Measurements from ENCODE around the gene SBK1.

- TF ChIP-seq EZH2 (IDR thresholded peaks at IDR 0.05; ENCODE audit: low read depth): no peak
- TF ChIP-seq CTCF (conservative IDR thresholded peaks at IDR 0.05): no peak
Measured at GRCh38 chr16:28280881-28281836, 11.2 kb upstream of the SBK1 start.
